ENCODE measurements around the gene HOXC9. TPM values are rescaled to one million over a fixed set of nuclear protein-coding genes. Genes with fewer than 3 reads are reported as not detected.

The HOXC9 gene
- total and polyA plus RNA-seq, 12 donors, result not detected

GRCh38 chr12:53954694-53955035 is 45.3 kb upstream of the HOXC9 start, which contains the start of gene HOXC12:
Gene HOXC12, plus strand, starts transcription at chr12:53954903. Its CDS starts 27 bp downstream, at chr12:53954930.
- intact Hi-C loops (cut with DNase I), result no loop called here
- peaks cover 0 to 22% (median 10%) of the 10 kb centered on the region in 9 donors for H3K4me1 ChIP-seq
- WGBS, 2 donors, result 2 to 4% methylated on average over 20 of the region's 20 CpGs

GRCh38 chr12:53955036-53955775 is 44.8 kb upstream of the HOXC9 start:
- Histone ChIP-seq H3K27me3 (peaks cover 78 to 100% (median 100%) of the 10 kb centered on the region in 7 donors), H3K9me3 (no peaks in the 10 kb centered on the region), H3K4me1 (peaks cover 0 to 22% (median 10%) of the 10 kb centered on the region in 9 donors), H3K4me3 (no peak overlapping the region), H3K27ac (no peak overlapping the region), H3K36me3 (no peaks in the 10 kb centered on the region)
- WGBS, 2 donors, result 2 to 3% methylated on average over 83 to 86 of the region's 86 CpGs
- no peak for DNase-seq
- no peak for TF ChIP-seq CTCF (IDR thresholded peaks at IDR 0.05)
- intact Hi-C loops (cut with DNase I), result no loop called here
- no peak for ATAC-seq

More at GRCh38 chr12:53954694-53955035, 45.3 kb upstream of the HOXC9 start, which contains the start of gene HOXC12:
- no peaks in the 10 kb centered on the region for H3K9me3 ChIP-seq
- H3K27me3 ChIP-seq, result peaks cover 81 to 100% (median 100%) of the 10 kb centered on the region in 7 donors
- DNase-seq, result no peak
- H3K4me3 ChIP-seq, result no peak within 1 kb of the TSS
- H3K36me3 ChIP-seq, result no peaks in the 10 kb centered on the region
- no peak for ATAC-seq
- no peak within 1 kb of the TSS for H3K27ac ChIP-seq
- TF ChIP-seq CTCF (IDR thresholded peaks at IDR 0.05), result no peak

- H3K4me3 ChIP-seq, result no peak overlapping the region
- no peak for TF ChIP-seq CTCF (IDR thresholded peaks at IDR 0.05)
- 2 to 11% methylated on average over 10 of the region's 10 CpGs for WGBS, 2 donors
- ATAC-seq (no peak), DNase-seq (no peak)
- H3K4me1 ChIP-seq, result peaks cover 0 to 23% (median 10%) of the 10 kb centered on the region in 9 donors
- peaks cover 79 to 100% (median 100%) of the 10 kb centered on the region in 7 donors for H3K27me3 ChIP-seq
- H3K27ac ChIP-seq, result no peak overlapping the region
- intact Hi-C loops (cut with DNase I), result no loop called here
- H3K9me3 ChIP-seq, result no peaks in the 10 kb centered on the region
- no peaks in the 10 kb centered on the region for H3K36me3 ChIP-seq
Measured at GRCh38 chr12:53955776-53956250, 44.1 kb upstream of the HOXC9 start.

GRCh38 chr12:53956251-53956887 is 43.6 kb upstream of the HOXC9 start:
- H3K4me3 ChIP-seq, result no peak overlapping the region
- H3K9me3 ChIP-seq, result no peaks in the 10 kb centered on the region
- TF ChIP-seq CTCF (IDR thresholded peaks at IDR 0.05), result no peak
- intact Hi-C loops (cut with DNase I), result no loop called here
- ATAC-seq (no peak), DNase-seq (no peak)
- H3K27ac ChIP-seq, result no peak overlapping the region
- H3K27me3 ChIP-seq, result peaks cover 79 to 100% (median 100%) of the 10 kb centered on the region in 7 donors
- peaks cover 0 to 24% (median 7%) of the 10 kb centered on the region in 9 donors for H3K4me1 ChIP-seq
- 6 to 7% methylated on average over 25 of the region's 25 CpGs for WGBS, 2 donors
- H3K36me3 ChIP-seq, result no peaks in the 10 kb centered on the region

All from heart right ventricle (tissue), 16 donors.